Measurements from ENCODE around the gene BCKDK. TPM values are rescaled to one million over a fixed set of nuclear protein-coding genes. Genes with fewer than 3 reads are reported as not detected.

The BCKDK gene
- total and polyA plus RNA-seq, 2 of the 13 experiments (the other 11 are each of a cell fraction or from before 2014, with no cell fraction given): 24.9 to 42.6 TPM

DNA sequence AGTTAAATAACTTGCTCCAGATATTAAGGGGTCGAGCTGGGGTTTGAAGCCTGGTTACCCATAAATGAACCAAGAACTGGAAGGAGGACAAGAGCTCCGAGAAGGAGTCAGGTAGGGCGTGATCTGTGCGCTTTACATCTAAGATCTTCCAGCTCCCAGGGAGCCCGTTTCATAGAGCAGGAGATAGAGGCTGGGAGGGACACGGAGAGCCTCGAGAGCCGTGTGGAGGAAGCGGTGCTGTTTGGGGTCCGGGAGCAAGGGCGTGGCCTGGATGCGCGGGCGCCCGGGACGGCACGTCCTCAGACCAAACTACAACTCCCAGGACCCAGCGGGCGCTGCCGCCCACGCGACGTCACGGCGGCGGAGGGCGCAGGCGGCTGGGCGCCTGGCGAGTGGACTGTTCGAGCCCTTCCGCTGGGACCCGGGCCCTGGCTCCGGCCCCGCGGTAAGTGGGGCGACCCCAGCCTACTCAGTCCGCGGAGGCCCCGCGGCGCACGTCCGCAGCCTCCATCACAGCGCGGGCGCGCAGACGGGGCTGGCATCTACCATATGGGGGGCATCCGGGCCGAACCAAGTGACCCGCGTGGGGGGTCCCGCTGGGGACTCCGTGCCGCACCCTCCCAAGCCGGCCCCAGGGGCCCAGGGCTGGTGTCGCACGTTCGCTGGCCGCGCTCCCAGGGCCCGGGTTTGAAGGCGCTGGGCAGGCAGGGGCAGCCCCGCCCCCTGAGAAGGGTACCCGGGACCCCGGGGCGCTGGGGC is at the start of gene BCKDK (continued):
- TF ChIP-seq, protein P1, sequence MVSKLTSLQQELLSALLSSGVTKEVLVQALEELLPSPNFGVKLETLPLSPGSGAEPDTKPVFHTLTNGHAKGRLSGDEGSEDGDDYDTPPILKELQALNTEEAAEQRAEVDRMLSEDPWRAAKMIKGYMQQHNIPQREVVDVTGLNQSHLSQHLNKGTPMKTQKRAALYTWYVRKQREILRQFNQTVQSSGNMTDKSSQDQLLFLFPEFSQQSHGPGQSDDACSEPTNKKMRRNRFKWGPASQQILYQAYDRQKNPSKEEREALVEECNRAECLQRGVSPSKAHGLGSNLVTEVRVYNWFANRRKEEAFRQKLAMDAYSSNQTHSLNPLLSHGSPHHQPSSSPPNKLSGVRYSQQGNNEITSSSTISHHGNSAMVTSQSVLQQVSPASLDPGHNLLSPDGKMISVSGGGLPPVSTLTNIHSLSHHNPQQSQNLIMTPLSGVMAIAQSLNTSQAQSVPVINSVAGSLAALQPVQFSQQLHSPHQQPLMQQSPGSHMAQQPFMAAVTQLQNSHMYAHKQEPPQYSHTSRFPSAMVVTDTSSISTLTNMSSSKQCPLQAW (CRISPR knock-in tag; IDR thresholded peaks at IDR 0.05): peak; percentile 47
- peak; percentile 72; the same call in 1 of the 2 replicates for TF ChIP-seq ZNF747 (CRISPR knock-in tag; IDR thresholded peaks at IDR 0.05; ENCODE audit: borderline replicate concordance)
- TF ChIP-seq PRPF4 (IDR thresholded peaks at IDR 0.05; ENCODE audit: low read depth, low read length, poor library complexity, severe bottlenecking): no peak
- TF ChIP-seq ZNF546 (CRISPR knock-in tag; conservative IDR thresholded peaks at IDR 0.05): no peak
- TF ChIP-seq PRMT3 (CRISPR knock-in tag; IDR thresholded peaks at IDR 0.05; ENCODE audit: borderline replicate concordance, low read depth): no peak
- no peak for TF ChIP-seq ZNF619 (CRISPR knock-in tag; IDR thresholded peaks at IDR 0.05)
- TF ChIP-seq ZNF432 (CRISPR knock-in tag; IDR thresholded peaks at IDR 0.05; ENCODE audit: borderline replicate concordance): no peak
- no peak for TF ChIP-seq ZNF644 (CRISPR knock-in tag; IDR thresholded peaks at IDR 0.05; ENCODE audit: low read depth)
- TF ChIP-seq FOXP1 (IDR thresholded peaks at IDR 0.05): no peak
- no peak for TF ChIP-seq FOXP1 (CRISPR knock-in tag; IDR thresholded peaks at IDR 0.05)
- TF ChIP-seq, protein P2, sequence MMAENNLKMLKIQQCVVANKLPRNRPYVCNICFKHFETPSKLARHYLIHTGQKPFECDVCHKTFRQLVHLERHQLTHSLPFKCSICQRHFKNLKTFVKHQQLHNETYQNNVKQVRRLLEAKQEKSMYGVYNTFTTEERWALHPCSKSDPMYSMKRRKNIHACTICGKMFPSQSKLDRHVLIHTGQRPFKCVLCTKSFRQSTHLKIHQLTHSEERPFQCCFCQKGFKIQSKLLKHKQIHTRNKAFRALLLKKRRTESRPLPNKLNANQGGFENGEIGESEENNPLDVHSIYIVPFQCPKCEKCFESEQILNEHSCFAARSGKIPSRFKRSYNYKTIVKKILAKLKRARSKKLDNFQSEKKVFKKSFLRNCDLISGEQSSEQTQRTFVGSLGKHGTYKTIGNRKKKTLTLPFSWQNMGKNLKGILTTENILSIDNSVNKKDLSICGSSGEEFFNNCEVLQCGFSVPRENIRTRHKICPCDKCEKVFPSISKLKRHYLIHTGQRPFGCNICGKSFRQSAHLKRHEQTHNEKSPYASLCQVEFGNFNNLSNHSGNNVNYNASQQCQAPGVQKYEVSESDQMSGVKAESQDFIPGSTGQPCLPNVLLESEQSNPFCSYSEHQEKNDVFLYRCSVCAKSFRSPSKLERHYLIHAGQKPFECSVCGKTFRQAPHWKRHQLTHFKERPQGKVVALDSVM (CRISPR knock-in tag; IDR thresholded peaks at IDR 0.05): peak; percentile 48; the same call in 1 of the 2 replicates
- TF ChIP-seq, protein P3, sequence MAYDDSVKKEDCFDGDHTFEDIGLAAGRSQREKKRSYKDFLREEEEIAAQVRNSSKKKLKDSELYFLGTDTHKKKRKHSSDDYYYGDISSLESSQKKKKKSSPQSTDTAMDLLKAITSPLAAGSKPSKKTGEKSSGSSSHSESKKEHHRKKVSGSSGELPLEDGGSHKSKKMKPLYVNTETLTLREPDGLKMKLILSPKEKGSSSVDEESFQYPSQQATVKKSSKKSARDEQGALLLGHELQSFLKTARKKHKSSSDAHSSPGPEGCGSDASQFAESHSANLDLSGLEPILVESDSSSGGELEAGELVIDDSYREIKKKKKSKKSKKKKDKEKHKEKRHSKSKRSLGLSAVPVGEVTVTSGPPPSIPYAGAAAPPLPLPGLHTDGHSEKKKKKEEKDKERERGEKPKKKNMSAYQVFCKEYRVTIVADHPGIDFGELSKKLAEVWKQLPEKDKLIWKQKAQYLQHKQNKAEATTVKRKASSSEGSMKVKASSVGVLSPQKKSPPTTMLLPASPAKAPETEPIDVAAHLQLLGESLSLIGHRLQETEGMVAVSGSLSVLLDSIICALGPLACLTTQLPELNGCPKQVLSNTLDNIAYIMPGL (CRISPR knock-in tag; IDR thresholded peaks at IDR 0.05; ENCODE audit: borderline replicate concordance in 1 of 2, low read depth in 1 of 2): peak; percentile 50 to 85
- TF ChIP-seq, protein P4, sequence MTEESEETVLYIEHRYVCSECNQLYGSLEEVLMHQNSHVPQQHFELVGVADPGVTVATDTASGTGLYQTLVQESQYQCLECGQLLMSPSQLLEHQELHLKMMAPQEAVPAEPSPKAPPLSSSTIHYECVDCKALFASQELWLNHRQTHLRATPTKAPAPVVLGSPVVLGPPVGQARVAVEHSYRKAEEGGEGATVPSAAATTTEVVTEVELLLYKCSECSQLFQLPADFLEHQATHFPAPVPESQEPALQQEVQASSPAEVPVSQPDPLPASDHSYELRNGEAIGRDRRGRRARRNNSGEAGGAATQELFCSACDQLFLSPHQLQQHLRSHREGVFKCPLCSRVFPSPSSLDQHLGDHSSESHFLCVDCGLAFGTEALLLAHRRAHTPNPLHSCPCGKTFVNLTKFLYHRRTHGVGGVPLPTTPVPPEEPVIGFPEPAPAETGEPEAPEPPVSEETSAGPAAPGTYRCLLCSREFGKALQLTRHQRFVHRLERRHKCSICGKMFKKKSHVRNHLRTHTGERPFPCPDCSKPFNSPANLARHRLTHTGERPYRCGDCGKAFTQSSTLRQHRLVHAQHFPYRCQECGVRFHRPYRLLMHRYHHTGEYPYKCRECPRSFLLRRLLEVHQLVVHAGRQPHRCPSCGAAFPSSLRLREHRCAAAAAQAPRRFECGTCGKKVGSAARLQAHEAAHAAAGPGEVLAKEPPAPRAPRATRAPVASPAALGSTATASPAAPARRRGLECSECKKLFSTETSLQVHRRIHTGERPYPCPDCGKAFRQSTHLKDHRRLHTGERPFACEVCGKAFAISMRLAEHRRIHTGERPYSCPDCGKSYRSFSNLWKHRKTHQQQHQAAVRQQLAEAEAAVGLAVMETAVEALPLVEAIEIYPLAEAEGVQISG (CRISPR knock-in tag; IDR thresholded peaks at IDR 0.05): peak; percentile 92
- TF ChIP-seq ZNF563 (CRISPR knock-in tag; IDR thresholded peaks at IDR 0.05): peak; percentile 93; the same call in 1 of the 2 replicates
- TF ChIP-seq, protein P5, sequence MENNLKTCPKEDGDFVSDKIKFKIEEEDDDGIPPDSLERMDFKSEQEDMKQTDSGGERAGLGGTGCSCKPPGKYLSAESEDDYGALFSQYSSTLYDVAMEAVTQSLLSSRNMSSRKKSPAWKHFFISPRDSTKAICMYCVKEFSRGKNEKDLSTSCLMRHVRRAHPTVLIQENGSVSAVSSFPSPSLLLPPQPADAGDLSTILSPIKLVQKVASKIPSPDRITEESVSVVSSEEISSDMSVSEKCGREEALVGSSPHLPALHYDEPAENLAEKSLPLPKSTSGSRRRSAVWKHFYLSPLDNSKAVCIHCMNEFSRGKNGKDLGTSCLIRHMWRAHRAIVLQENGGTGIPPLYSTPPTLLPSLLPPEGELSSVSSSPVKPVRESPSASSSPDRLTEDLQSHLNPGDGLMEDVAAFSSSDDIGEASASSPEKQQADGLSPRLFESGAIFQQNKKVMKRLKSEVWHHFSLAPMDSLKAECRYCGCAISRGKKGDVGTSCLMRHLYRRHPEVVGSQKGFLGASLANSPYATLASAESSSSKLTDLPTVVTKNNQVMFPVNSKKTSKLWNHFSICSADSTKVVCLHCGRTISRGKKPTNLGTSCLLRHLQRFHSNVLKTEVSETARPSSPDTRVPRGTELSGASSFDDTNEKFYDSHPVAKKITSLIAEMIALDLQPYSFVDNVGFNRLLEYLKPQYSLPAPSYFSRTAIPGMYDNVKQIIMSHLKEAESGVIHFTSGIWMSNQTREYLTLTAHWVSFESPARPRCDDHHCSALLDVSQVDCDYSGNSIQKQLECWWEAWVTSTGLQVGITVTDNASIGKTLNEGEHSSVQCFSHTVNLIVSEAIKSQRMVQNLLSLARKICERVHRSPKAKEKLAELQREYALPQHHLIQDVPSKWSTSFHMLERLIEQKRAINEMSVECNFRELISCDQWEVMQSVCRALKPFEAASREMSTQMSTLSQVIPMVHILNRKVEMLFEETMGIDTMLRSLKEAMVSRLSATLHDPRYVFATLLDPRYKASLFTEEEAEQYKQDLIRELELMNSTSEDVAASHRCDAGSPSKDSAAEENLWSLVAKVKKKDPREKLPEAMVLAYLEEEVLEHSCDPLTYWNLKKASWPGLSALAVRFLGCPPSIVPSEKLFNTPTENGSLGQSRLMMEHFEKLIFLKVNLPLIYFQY (CRISPR knock-in tag; IDR thresholded peaks at IDR 0.05; ENCODE audit: borderline replicate concordance): no peak
